Smooth muscle cell of the brain vasculature (primary cell): ENCODE results near the gene ATG3.
A peak's percentile ranks its signal among the peaks of the same experiment; 100 is the strongest.
"Not testable (repeated sequence)": the region's sequence is repeated elsewhere in the genome, so short reads cannot be mapped to it uniquely, and the experiment has no call there.

Experiments used
- DNase-seq: peaks from one replicate; pipeline ENCODE4 v3.0.0-alpha.2; 2012; ENCODE audit warnings: low read depth, low spot score

The ATG3 gene

GRCh38 chr3:112561484-112561733, 353 bp downstream of the ATG3 start:
- DNase-seq = no peak

DNA sequence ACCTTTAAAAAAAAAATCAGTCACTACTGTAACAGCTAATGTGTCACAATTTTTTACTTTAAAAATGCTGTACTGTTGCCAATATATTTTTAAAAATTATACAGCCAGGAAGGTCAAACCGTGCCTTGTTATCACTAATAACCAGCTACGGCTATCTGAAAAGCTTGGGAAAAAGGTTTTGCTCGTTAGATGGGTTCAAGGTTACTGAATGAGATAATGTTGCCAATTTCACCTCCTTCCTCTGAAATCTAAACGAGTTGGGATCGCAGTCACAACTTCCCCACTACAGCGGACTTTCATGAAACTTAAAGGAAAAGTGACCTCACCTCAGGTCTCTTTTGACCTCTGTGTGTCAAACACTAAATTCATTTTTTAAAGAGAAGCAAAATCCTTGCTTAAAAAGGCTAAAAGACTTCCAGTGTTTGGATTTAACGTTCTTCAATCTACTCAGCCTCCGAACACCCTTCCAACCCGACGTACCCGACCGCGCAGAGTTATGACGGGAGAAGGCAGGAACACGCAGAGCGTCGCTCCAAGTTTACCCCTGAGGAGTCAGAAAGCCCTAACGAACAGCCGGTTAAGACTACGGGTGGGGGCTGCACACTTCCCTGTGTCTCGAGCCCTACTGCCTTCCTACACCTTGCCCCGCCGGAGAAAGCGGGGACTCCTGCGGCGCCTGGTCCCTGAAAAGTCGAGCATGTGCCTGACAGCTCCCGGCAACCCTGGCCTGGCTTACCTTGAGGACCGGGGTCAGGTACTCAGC, 860 bp downstream of the ATG3 start:
- DNase-seq = peak; percentile 70

GRCh38 chr3:112560307-112560706, 1.5 kb downstream of the ATG3 start:
- no peak for DNase-seq

DNA sequence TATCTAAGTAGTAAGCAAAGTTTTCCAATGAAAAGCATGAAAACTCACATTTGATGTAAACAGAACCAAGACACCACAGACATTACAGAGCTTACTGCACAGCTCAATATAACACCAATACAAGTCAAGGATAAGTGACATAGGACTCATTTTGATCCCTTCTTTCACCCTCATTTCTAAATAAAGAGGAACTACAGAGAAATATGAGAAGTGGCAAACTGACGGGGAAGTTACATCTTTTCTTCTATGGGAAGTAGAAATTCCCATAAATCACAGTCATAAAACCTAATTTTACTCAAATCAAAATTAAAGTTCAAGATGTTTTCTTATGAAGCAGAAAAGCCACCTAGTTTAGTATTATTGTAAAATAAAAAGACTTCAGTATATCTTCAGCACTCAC, 3.8 kb downstream of the ATG3 start:
- no peak for DNase-seq

DNA sequence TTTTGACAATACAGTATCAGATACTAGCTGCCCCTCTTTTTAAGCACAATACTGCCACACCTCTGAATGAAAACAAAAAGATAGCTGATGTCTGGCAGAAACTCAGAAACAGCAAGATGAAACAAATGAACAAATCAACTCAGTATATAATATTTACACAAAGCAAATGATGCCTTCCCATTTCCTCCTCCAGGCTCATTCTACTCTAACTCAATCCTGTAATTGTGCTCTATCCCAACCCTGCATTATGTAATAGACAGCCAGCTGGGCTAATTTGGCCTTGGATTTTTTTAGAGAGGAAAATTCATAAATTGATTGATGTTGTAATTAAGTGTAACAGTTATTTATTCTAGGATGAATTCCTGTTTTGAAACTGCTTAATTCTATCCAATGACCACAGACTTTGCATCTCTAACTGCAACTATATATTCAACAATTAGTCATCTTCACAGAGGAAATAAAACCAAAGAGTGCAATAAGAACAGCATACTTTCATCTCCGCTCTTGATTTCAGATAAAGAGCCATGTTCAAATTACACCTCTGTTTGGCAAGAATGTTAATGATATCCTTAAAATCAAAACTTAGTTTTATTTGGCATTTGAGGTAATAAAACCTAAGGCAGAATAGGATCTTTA, 6.1 kb downstream of the ATG3 start:
- DNase-seq = no peak

DNA sequence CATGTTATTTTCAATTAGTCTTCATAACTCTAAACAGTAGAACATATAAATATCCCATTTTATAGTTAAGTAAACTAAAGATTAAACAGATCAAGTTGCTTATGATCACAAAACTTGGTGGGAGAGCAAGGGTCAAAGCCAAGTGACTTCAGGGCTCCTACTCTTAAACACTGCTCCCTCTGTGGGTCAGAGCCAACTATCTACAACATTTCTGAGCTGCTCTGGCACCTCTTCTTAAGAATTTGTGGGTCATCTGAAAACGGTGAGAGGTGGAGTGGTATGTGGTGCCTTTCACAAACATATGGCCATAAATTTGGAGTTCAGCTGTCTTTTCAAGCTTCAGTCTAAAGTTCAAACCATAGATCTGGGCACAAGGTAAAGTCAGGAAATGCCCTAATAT, 10.9 kb downstream of the ATG3 start:
- DNase-seq = no peak

GRCh38 chr3:112546216-112546759, 15.5 kb downstream of the ATG3 start:
- no peak for DNase-seq

DNA sequence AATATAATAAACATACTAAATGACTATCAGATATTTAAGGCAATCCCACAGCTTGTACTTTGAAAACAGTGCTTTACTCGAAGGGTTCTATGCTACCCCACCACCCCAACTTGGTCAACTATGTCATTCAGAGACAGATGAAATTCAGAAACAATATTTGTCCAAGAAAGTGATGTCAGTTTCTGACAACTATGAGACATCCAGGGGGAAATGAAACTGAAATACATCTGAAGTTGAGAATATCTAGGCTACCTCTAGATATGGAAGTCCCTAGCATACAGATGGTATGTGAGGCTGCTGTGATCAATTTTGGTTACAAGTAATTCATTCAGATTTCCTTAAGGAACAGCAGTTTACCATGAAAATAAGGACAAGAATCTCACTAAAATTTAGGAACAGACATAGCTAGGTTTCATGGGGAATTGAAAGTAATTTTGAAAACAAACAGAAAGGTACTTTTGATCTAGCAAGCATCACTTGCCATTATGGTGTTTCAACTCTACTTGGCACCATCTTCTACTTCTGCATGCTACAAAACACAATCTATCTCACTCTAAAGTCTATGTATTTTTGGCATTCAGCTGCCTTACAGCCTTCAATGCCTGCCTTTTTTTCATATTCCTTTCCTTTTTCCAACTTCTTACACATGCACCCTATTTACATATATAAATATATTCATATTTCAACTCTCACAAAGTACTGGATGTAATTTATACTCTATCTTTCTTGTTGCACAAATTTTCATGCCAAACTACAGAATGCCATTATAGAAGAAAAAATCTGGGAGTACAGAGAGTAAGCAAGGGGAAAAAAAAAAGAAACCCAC, 21.7 kb downstream of the ATG3 start:
- DNase-seq = no peak

DNA sequence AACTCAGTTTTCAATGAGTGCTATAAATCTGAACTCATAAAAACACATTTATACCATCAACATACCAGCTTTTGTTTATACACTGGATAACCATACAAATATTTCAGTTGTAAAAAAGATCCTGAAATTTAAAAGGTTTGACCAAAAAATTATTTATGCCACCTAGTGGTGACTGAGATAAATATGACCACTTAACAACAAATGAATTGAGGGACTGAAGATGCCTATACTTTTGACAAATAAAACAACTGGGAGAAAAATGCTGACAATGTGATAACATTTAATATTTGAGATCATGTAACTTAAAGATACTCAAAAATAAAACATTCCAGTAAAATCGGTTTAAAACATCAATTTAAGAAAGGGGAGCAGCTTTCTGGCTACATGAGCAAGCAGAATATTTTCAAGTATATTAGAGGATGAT, 30.4 kb downstream of the ATG3 start:
- DNase-seq = peak; percentile 26

DNA sequence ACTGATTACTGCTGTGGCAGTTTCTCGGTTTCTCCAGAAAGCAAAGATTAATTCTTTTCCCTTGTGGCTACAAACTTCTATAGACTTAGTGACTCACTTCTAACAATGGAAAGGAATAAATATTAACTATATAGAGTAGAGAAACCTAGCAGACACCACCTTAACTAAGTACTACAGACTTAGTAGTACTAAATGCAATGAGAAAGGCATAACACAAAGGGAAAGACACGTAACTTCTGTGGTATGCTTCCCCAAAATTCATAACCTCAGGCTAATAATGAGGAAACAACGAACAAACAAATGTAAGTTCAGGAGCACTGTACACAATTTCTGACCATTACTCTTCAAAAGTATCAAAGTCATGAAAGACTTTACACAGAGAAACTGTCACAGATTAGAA, 31.2 kb downstream of the ATG3 start:
- DNase-seq = no peak

GRCh38 chr3:112524127-112524526, 37.6 kb downstream of the ATG3 start:
- not testable (repeated sequence) for DNase-seq

GRCh38 chr3:112519424-112520001, 42.2 kb downstream of the ATG3 start:
- peak; percentile 51 for DNase-seq

- DNase-seq = not testable (repeated sequence)
These were observed 42.8 kb downstream of the ATG3 start for GRCh38 chr3:112518970-112519369.

DNA sequence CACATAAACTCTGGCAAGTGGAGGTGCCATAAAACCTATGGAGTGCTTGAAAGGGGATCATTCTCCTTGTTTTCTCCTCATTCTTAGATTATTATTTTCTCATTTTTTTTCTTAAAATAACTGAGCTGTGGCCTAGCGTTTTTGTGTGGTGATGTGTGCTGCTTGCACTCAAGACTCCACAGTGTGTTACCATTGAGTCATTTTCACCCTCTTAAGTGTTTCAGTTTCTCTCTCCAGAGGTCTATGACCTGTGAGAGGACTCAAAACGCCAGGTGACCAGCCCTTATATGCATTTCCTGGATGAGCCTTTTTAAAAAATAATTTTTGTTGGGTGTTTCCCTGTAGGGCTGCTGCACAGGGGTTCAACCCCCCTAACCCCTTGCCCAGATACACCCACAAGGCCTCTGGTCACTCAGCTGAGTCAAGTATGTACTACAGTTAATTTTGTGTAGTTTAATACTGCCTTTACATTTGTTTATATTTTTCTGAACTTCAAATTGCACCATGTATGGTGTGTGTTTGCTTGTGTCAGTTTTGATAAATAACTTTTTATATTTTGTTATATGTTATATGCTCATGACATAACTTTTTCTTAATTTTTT, 47.1 kb downstream of the ATG3 start:
- DNase-seq = no peak

GRCh38 chr3:112512320-112512719, 49.4 kb downstream of the ATG3 start:
- DNase-seq = no peak

GRCh38 chr3:112508860-112509259, 52.9 kb downstream of the ATG3 start:
- no peak for DNase-seq

DNA sequence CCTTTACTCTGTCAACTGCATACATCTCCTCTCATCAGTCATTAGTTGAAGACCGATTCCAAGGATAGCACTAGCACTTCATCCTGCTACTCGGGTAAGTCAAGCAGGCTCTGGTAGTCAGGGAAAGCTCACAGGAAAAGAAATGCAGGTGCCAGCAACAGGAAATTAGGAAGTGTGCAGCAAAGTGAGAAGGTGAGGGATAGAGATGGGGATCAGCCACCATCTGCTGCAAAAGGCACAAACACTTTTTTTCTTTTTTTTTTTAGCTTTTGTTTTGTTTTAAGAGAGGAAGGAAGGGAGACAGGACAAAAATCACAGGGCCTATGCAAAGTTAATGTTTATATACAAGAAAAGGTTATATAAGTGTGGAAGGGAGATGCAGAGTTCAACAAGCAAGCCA, 53.5 kb downstream of the ATG3 start:
- no peak for DNase-seq

DNA sequence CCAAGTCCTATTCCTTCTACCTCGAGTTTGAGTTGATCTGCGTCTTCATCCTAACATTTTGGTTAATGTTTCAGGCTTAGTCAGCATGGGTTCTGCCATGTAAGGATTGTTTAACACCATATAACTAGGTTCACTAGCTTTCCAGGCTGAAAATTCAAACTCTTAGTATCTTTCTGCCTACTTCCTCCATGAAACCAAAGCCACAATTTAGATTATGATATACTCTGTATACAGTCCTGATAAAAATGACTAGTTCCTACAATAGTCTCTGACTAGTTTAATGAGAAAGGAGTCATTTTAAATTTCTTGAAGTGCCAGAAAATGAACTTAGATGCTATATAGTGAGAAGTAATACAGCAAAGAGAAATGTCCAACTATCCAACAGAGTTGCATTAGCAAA, 55.9 kb downstream of the ATG3 start:
- no peak for DNase-seq

DNA sequence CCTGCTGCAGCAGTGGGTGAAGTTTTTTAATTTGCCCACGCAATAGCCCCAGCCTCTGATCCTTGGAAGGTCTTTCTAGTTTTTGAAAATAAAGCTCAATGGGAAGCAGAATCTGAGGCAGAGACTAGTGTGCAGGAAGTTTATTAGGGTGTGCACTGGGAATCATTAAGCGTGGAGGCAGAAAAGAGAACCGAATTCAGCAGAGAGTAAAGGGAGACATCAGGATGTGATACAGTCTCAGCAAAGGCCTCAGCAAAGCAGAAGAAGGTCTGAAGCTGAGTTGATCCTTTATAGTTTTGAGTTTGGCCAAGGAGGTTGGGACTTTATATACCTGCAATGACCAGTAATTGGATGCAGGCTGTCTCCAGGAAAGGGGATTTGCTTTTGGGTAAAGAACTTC, 57.6 kb downstream of the ATG3 start:
- no peak for DNase-seq

DNA sequence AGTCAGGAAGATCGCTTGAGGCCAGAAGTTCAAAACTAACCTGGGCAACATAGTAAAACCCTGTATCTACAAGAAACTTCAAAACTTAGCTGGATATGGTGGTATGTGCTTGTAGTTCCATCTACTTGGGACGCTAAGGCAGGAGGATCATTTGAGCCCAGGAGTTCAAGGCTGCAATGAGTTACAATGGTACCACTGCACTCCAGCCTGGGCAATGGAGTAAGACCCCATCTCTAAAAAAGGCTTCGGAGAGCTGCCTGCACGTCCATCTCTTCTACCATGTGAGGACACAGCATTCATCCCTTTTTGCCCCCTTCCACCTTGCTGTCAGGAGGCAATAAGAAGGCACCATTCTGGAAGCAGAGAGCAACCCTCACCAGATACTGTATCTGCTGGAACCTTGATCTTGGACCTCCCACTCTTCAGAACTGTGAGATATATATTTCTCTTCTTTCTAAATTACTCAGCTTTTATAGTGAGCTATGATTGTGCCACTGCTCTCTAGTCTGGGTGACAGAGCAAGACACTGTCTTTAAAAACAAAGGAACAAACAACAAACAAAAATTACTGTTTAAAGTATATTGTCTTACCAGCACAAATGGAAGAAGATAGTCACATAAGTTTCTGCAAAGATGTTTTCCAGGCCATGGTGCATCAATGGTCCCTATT, 58.3 kb downstream of the ATG3 start:
- DNase-seq = no peak

DNA sequence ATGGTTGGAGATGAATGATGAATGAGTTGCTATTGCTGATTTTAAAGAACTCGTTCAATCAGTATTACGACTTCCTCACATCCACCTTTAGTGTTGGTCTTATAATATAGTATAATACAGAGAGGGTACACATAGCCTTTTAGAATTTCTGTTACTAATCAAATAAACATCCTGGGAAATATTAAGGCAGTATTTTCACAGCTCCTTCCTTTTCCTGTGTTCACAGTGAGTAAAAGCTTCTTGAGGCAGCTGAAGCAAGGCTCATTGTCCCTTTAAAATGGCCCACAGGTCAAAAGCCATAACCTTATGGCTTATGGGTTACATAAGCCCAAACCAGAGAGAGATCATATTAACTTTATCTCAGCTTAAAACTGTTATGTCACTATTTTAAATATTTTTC, 61.1 kb downstream of the ATG3 start:
- no peak for DNase-seq
